Suppressor macrophage treated with lipopolysaccharide for 1 hour (primary cell): Measurements from ENCODE around the gene ABCC3.

Experiments used
- DNase-seq, 3 donors: peaks; one replicate each; pipeline ENCODE4 v3.0.0-alpha.2; 2020 to 2022

The ABCC3 gene

DNA sequence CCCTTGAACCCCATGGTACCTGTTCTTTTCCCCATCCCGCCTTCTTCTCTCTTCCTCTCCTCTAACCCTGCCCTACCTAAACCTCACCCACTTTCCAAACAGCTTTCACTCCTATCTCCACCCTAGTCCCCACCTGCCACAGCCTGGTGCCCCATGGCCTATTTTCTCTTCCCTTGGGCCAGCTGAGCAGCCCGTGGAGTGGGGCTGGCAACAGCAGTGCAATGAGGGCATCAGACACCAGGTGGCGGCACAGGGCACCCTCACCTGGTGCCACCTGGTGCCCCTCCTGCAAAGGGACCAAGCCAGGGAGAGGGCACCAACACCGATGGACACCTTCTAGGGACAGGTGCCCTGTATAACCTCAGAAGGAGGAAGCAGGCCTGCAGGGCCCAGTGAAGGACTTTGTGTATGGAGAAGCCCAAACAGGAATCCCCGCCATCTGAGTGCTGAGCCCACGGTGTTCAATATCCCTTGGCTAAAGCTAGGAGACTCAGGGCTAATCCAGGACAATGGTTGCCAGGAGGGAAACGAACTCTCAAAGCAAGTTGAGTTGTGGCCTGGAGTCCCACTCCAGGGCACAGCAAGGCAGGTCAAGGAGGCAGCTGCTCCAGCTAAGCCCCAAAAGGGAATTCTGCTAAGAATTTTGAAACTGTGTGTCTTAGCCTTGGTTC, 4.0 kb upstream of the ABCC3 start:
- peak in 2 of 3 donors; percentile 29 to 56 for DNase-seq

DNA sequence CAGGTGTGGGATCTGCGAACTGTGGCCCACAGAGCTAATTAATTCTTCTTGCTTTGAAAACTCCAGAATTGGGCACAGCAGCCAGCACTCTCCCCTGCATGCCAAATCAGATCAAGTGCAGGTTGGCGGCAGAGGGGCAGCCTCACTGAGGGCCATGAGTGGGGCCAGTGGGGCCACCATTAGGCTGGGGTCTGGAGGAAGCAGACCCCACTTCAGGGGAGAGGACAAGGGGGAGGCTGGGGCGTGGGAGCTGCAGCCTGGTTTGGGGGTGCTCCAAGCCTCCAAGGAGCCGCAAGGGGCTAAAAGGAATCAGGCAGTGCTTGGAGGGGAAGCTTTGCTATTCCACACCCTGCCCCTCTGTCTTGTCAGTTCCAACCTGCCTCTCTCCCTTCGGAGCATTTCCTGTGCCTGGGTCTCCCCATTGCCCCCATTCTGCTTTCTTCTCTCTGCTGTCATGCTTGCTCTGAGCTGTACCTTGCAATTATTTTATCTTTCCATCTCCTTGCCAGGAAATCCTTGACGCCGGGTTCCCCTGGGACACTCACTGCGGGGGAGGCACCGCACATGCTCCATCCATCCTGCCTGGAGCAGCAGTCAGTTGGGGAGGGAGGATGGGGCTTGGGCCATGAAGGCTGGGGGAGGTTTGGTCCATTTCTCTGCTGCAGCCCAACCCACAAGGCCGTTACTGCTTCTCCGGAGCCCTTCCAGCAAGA, 3.3 kb upstream of the ABCC3 start:
- no peak for DNase-seq

DNA sequence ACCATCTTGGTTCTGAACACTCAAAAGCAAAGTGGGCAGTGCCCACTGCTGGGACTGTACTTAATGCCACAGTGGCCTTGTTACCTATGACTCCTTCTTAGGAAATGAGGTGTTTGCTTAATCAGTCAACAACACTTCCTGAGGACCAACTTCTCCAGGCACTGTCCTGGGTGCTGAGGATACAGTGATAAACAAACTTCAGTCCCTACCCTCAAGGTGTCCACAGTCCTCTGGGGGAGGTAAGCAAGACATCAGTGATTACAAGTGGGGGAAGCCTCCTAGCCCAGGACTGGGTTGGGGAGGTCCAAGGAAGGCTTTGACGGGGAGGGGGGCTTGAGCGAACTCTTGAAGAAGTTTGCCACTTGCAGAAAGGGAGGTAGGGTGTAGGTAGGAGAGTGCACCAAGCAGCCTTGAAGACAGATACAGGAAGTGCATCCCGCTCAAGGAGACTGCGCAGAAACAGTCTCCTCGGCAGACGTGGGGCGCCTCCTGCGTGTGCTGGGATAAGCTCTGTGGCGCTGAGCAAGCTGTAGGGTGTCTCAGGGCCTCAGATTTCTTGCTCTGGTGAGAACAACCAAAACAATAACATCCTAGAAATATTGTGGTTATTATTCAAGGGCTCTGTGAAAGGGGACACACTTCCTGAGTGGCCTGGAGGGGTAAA, 2.6 kb upstream of the ABCC3 start:
- no peak for DNase-seq

DNA sequence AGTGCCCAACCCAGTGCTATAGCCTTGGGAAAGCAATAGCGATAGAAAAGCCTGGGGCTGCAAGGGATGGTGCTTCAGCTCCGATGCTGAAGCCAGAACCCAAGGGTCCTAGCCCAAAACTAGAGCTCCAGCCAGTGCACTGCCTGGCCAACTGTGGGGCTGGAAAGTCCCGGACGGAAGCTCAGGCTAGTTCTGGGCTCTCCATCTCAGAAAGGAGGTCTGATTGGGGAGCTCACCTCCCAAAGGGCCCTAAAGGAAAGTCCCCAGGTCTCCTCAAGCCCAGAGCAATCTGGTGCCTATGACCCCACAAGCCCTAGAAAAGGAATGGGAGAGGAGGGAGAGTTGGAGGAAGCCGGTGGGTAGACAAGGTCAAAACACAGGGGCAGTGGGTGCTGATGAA, 2.0 kb upstream of the ABCC3 start:
- no peak for DNase-seq

DNA sequence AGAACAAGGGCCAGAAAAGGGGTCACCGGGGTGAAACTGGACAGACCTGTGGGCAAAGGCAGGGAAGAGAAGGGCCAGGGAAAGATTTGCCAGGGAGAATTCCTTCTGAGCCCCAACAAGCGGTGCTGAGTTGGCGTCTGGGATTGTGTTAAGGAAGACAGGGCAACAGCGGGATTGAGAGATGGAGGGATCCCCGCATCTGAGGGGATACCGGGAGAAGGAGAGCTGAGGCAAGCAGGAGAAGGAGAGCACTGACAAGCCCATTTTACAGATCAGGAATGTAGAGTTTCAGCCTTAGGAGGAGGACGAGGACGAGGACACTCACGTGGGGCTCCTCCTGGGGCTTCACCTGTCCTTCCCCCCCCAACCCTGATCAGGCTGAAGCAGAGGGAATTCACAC, 998 bp upstream of the ABCC3 start:
- DNase-seq, result no peak

DNA sequence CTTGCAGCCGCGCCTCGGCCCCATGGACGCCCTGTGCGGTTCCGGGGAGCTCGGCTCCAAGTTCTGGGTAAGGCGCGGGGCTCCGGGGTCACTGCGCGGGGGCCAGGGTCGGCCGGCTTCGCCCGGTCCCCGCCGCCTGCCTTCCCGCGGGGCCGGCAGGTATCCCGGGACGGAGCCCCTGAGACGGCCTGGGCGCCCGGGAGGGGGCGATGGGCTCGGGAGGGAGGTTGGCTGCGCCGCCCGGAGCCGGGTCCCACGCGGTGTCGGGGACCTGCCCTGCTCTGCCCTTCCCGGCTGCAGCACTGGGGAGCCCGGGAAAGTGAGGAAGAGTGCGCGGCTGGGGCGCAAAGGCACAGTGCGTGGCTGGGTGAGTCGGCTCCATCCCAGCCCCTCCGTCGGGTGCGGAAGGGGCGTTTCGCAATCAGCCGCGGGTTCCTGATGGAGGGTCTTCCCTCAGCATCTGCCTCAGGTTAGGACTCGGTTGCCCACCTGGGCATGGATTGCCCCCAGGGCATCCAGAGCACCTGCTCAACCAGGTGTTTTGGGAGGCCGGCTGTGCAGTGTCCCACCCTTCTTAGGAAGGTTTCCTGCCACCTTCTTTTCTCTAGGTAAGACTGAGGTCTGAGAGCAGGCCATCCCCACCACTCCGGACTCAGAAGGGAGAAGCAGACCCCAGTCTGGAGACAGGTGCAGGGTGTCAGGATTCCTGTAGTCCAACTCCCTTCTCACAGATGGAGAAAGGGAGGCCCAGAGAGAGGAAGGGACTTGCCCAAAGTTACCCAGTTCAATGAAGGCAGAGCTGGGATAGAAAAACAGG, 442 bp downstream of the ABCC3 start:
- peak; percentile 32 to 60 (median 36) for DNase-seq

DNA sequence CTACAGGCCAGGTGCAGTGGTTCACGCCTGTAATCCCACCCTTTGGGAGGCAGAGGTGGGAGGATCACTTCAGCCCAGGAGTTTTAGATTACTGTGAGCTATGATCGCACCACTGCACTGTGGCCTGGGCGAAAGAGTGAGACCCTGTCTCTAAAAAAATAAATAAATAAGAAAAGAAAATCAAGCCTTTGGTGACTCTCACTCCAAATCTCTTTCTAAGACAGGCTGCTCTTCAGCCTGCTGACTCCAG, 976 bp downstream of the ABCC3 start:
- DNase-seq, result no peak

DNA sequence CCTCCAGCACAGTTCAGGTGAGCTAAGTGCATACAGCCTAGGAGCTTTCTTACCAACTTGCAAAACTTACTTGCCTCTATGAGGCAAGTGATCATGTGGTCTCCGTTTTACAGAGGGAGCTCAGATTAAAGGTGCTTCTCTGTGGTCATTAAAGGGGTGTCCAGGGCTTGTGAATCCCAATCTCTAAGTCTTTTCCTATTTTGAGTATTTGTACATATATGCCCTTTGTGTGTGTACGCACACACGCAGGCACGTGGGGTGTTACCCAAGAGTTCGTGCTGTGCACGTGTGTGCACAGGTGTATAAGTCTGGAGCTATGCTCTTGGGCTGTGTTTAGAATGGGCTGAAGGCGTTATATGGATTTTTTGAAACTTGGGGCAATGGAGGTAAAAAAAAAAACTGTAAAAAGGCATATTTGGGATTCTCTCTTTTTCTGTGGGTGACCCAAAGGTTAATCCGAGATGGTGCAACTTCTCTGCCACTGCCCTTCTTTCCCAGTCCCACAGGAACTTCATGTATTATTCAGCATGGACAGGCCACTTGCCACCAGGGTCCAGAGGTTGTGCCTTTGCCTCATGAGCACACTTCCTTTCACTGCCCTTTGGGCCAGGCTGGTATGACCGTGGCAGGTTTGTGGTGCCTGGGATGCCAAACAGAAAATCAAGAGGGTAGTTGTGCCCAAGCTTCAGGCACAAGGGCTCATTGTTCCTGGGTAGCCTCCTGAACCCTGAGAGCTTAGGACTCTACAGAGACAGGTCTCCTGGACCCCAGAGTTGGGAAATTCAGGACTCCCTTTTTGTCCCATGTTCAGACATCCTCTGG, 1.5 kb downstream of the ABCC3 start:
- no peak for DNase-seq

DNA sequence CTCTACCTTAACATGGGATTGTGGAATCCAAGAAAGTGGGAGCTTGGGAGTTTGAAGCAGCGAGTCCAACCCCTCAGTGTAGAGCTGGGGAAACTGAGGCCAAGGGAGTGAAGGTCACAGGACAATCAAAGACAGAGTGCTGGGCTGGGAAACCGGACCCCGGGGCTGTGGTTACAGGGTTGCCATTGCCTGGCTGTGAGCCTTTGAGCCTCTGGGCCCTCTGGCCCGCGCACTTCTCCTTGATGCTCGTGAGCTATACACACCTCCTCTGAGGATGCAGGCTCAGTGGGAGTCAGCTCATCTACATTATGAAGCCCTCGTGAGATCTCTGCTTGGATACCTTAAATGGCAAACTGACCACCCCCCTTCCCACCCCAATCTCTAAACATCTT, 2.1 kb downstream of the ABCC3 start:
- no peak for DNase-seq

DNA sequence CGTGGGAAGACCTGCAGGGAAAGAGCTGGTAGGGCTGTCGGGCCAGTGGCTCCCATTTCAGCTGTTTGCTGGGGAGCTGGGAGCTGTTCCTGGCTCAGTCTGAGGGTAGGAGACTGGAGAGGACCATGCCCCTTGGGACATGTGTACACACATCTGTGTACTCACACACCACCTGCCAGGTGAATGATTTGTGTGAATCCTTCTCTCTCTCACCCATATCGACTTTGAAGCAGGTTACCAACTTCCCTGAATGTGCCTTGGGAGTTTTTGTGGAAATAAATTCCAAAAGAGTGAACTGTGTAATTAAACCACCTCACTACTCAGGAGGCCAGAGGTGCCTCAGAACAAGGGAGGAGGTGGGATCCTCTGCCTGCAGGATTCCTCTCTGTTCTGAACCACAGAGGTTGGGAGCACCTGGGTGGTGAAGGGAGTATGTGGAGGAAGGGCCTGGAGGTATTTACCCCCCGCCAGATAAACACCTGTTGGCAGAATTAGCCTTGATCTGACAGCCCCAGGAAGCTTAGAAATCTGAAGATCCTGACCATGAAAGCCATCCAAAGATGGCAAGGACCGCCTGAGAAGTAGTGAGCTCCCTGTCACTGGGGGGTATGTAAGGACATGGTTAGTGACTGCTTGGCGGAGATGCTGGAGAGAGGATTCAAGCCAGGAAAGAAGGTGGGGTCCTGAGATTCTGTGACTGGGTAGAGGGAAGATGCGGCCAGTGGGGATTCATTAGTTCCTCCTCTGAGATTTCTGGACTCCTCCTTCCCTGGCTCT, 3.3 kb downstream of the ABCC3 start:
- DNase-seq, result no peak

DNA sequence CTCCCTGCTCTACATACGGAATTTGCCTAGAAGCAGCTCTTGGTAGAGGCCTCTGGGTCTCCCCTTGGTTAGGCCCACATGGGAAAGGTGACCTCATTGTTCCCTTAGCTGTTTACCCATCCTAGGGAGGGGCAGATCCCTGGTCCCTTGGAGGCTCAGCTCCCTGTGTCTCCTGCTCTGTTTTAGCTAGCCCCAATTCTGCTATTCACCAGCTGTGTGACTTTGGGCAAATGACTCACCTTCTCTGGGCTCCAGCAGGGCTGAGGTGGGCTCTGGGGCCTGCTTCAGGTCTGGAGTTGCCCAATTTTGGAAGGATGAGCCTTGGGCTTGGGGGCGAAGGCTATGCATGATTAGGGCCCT, 3.9 kb downstream of the ABCC3 start:
- DNase-seq, result peak in 1 of 3 donors; percentile 36

DNA sequence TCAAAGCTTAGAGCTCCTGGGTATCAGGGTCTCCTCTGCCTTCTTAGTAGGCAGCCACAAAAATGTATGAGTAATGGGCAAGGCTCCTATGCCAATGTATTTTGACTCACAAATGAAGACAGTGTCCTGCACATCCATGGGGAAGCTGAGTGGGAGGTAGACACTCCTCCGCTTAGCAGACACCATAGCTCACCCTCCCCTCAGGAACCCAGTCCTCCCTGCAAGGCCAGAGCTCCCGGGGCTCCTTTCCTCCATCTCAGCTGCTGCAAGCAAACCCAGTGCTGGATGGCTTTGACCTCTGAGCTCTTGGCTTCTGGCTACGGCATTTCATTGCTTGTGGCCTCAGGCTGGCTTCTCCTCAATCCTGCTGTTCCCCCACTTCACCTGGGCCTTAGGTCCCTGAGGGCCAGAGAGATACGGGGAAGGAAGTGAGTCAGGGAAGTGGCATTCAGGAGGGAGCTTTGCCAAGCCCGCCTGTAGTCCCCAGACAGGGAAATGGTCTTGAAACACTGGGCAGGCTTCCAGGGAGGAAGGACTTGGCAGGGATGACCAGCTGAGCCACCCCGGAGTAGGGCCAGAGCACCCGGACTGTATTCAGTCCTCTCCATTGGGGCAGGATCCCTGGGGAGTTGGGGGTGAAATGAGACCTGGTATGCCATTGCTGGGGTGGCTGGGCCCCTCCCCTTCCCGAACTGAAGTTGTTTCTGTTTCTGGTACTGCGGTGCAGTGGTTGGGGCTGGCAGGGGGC, 4.5 kb downstream of the ABCC3 start:
- DNase-seq, result peak; percentile 75 to 81 (median 80)

DNA sequence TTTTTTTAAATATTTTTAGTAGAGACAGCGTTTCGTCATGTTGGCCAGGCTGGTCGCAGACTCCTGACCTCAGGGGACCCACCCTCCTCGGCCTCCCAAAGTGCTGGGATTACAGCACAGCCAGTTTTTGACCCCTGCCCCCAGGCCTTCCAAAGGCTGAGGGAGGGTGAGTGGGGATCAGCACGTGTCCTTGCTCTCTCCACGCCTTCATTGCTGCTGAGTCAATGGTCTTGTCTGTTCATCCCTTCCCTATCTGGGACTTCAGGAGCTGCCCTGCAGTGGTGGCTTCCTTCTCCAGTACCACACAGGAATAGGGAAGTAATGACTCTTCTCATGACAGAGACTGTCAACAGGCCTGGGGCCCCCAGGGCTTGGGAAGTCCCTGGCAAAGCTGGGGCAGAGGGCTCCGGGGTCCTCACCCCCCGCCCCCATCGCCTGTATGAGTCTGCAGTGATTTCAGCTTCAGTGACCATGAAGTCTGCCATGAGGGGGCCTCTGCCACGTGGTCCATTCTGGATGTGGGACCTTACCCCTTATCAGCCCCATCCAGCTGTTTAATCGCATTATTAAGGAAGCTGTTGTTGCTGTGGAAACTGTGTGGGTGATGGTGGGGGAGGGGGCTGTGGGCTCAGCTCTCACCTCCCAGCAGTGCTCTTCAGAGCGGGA, 6.1 kb downstream of the ABCC3 start:
- peak; percentile 88 to 92 (median 90) for DNase-seq

DNA sequence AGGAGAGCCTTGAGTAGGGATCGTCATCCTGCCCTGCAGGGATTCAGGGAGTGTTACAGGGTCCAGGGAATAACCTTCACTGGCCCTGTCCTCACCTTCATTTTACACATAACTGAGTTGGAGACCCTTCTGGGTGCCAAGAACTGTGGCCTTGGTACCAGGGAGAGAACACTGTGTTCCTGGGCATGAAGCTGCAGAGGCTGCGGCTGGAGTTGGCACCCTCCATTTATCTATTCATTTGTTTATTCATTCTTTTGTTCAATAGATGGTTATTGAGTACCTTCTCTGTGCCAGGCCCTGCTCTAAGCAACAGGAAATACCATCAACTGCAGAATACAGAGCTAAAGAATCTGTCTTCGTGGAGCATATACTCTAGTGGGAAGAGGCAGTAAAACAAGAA, 6.7 kb downstream of the ABCC3 start:
- DNase-seq, result no peak

DNA sequence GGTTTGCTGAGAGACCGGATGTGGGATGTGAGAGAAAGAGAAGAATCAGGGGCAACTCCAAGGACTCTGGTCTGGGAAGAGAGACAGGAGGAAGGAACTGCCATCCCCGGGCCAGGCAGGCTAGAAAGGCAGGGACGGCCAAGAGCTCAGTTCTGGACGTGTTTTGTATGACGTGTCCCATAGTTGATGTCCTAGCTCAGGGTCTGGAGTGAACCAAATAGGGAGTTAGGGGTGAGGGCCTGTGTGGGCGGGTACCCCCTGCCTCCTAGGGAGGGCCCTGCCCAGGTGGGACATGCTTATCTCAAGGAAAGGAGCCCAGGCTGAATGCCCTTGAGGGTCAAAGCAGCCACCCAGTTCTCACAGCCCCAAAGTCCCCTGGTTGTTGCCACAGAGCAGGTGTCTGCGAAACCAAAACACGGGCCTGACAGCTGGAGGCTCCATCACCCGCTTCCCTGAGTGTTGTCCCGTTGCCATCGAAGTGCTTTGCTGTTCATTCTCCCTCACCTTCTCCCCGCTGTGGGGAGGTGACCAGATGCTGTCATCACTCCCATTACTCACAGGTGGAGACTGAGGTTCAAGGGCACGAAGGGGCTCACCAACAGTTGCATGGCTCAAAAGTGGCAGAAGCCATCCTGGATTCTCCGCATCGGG, 7.5 kb downstream of the ABCC3 start:
- DNase-seq, result no peak

DNA sequence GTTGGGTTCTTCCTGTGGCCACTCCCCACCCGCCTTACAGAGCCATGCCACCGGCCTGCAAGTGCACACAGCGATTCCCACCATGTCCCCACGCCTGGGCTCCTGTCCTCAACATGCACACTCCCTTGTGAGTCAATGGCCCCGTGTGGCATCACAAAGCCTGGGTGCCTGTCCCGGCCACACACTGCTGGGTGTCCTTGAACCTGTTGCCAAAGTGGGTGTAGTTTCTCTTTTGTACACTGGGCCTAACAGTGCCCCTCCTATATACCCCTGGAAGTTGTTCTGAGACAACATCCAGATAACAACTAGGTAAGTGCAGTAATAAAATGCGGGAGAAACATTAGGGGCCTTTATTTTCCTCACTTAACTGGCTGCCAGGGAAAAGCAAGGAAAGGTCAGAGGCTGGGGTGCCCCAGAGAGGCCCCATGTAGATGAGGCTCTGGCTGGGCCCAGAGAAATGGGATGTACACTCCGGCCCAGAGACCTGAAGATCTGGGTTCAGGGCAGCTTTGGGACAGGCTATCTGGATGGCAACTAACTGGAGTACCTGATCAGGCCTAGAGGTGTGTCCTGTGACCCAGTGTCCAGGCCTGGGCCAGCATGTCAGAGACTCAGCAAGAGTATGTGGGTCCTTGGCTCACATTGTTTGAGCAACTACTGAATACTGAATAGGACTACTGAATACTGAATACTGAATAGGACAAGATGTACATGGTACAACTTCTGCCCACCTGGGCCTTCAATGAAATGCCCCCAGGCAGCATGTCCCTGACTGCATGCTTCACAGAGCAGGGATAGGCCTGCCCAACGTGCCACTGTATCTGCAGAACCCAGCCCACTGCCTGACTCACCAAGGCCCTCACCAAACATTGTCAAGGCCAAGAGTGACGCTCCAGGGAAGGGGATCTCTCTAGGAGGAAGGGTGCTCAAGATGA, 8.3 kb downstream of the ABCC3 start:
- peak in 2 of 3 donors; percentile 33 to 38 for DNase-seq

DNA sequence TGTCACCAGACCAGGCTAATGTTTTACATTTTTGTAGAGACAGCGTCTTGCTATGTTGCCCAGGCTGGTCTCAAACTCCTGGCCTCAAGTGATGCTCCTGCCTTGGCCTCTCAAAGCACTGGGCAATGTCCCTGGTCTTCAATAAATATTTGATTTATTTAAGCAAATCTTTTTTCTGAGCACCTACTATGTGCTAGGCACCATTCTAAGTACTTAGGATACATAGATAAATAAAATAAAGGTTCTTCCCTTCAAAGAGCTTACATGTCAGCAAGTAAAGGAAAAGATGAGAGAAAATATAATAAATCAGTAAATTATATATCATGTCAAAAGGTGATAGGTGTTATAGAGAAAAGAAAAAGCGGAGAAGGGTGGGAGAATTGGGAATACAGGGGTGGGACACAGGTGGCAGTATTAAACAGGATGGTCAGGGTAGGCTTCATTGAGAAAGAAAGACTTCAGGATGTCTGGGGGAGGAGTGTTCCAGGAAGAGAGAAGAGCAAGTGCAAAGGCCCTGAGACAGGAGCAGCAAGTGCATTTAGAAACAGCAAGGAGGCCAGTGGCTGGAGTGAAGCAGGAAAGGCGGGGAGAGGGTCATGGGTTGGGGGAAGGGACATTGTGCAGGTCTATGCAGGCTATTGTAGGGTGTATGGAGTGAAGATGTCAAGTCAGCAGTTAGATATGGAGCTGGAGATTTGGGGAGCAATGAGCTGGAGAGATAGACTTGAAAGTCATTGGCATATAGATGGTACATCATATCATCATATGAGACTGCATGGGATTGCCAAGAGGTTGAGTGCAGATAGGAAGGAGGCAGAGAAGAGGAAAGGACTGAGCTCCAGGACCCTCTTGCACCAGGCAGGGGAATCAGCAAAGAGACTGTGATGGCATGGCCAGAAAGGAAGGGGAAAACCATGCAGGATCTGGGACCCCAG, 11.3 kb downstream of the ABCC3 start:
- DNase-seq, result no peak

DNA sequence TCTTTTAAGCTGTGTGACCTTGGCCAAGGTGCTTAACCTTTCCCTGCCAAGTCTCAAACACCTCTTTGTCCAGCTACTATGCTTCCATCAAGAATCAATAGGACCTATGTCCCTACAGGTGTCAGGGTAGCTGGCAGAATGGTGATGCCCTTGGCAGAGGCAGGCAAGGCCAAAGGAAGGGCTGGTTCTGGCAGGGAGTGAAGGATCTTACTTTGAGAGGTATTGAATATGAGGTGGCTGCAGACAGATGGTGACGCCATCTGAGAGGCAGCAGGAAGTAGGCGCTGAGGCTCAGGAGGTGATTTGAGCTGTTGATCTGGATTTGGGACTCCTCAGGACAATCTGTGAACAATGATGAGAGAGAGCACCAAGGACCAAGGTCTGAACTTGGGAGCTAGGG, 12.5 kb downstream of the ABCC3 start:
- DNase-seq, result no peak
